HUES6 (cell line): ENCODE measurements around the gene FOXJ1.
"Not testable (repeated sequence)": the region's sequence is repeated elsewhere in the genome, so short reads cannot be mapped to it uniquely, and the experiment has no call there.

Experiments used
- H3K27ac ChIP-seq: 2 replicates; pipeline ENCODE4 v1.7.0; 2013; ENCODE audit warnings: low read depth, mild to moderate bottlenecking, low read length, inconsistent platforms
- H3K27me3 ChIP-seq: 2 replicates; pipeline ENCODE4 v1.6.1; 2013; ENCODE audit warnings: low read length; ENCODE audit not compliant: control insufficient read depth, insufficient read depth
- H3K36me3 ChIP-seq: 2 replicates; pipeline ENCODE4 v1.6.1; 2013; ENCODE audit warnings: low read length; ENCODE audit not compliant: control insufficient read depth, insufficient read depth
- H3K4me1 ChIP-seq: 2 replicates; pipeline ENCODE4 v1.6.1; 2013; ENCODE audit warnings: low read length; ENCODE audit not compliant: control insufficient read depth, insufficient read depth
- H3K4me3 ChIP-seq: 2 replicates; pipeline ENCODE4 v1.5.1; 2013; ENCODE audit warnings: low read depth, low read length
- H3K9ac ChIP-seq: one replicate; pipeline ENCODE4 v1.6.1; 2013; ENCODE audit warnings: mild to moderate bottlenecking, low read length
- H3K9me3 ChIP-seq: 2 replicates; pipeline ENCODE4 v1.6.1; 2013; ENCODE audit warnings: low read depth, low read length; ENCODE audit not compliant: control insufficient read depth, insufficient read depth

FOXJ1 gene, protein sequence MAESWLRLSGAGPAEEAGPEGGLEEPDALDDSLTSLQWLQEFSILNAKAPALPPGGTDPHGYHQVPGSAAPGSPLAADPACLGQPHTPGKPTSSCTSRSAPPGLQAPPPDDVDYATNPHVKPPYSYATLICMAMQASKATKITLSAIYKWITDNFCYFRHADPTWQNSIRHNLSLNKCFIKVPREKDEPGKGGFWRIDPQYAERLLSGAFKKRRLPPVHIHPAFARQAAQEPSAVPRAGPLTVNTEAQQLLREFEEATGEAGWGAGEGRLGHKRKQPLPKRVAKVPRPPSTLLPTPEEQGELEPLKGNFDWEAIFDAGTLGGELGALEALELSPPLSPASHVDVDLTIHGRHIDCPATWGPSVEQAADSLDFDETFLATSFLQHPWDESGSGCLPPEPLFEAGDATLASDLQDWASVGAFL

DNA sequence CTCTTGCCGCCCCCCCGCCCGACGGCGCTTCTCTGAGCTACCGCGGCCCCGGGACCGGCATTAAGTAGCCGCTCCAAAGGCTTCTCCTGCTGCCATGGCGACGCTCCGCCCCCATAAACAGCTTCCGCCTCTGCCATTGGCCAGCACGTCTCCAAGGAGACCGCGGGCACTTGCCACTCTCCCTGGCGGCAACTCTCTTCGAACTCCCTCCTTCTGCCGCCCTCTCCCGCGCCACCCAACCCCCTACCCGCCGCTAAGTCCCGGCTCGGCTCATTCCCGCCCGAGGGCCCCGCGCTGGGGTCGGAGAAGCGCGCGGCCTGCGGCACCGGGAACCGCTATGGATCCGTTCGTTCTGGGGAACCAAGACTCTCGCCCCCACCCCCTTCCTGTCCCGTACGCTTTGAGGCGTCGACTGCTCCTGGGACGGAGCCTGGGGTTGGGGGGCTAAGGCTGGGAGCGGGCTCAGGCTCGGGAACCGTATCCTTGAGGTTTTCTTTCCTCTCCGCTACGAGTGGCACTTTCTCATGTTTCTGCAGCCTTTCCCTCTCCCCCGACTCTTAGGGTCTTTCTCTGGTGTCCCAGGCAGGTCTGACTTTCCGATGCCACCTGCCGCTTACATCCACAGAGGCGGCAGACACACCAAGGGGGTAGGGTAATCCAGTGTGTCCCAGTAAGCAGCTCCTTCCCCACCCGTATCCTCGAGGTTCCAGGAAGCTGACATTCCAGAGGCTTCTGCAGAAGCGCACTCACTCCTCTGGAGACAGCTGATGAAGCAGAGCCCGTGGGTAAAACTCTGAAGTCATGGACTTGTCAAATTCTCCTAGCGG is at the start of gene FOXJ1:
TSS of gene FOXJ1 (minus strand) at position 34 of the 827 bp plus-strand sequence. CDS start 850 bp downstream, outside the sequence.
- Histone ChIP-seq H3K27ac (no peak within 1 kb of the TSS), H3K9ac (peak within 1 kb of the TSS; percentile 69), H3K4me1 (peaks cover 73% of the 10 kb centered on the region)

DNA sequence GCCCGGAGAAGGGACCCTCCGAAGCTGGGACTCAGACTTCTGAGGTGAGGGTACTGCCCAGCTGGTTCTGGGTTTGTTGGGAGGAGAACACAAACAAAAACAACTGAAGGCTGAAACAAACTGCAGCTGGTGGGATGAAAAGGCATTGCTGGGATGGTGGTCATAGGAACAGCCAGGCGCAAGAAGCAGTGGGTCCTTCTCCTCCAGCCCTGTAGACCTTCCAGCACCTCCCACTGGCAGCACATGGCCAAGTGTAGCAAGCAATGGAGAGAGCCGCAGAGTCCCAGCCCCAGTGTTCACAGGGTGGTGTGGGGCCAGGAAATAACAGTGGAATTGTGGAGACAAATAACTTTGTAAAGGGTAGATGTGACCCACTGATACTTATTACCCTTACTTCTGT is 48.7 kb upstream of the FOXJ1 start:
- H3K36me3 ChIP-seq = no peaks in the 10 kb centered on the region
- H3K27ac ChIP-seq = no peak overlapping the region
- peaks cover 19% of the 10 kb centered on the region for H3K4me1 ChIP-seq
- no peaks in the 10 kb centered on the region for H3K27me3 ChIP-seq
- no peak overlapping the region for H3K4me3 ChIP-seq
- H3K9ac ChIP-seq = no peak overlapping the region
- H3K9me3 ChIP-seq = no peaks in the 10 kb centered on the region

More for the DNA sequence above, at the start of gene FOXJ1:
- Histone ChIP-seq H3K27me3 (peaks cover 96% of the 10 kb centered on the region), H3K9me3 (no peaks in the 10 kb centered on the region), H3K4me3 (peak within 1 kb of the TSS; percentile 77), H3K36me3 (no peaks in the 10 kb centered on the region)

DNA sequence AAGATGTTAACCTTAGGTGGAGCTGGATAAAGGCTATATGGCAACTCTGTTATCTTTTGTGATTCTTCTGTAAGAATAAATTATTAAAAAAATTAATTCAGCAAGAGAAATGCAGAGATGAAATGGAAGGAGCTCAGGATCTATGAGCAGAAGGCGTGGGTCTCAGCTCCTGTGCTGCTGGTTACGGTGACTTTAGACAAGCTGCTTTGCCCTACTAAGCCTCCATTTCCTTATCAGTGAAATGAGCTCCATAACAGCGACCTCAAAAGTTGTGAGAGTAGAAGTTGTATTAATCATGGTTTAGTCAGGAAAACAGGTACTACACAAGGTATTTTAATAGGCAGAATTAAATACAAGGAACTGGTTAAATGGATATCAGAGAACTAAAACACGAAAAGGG is 48.2 kb upstream of the FOXJ1 start:
- Histone ChIP-seq H3K27me3 (no peaks in the 10 kb centered on the region), H3K9me3 (no peaks in the 10 kb centered on the region), H3K4me1 (peaks cover 19% of the 10 kb centered on the region), H3K36me3 (no peaks in the 10 kb centered on the region), H3K27ac (no peak overlapping the region), H3K9ac (no peak overlapping the region), H3K4me3 (no peak overlapping the region)

DNA sequence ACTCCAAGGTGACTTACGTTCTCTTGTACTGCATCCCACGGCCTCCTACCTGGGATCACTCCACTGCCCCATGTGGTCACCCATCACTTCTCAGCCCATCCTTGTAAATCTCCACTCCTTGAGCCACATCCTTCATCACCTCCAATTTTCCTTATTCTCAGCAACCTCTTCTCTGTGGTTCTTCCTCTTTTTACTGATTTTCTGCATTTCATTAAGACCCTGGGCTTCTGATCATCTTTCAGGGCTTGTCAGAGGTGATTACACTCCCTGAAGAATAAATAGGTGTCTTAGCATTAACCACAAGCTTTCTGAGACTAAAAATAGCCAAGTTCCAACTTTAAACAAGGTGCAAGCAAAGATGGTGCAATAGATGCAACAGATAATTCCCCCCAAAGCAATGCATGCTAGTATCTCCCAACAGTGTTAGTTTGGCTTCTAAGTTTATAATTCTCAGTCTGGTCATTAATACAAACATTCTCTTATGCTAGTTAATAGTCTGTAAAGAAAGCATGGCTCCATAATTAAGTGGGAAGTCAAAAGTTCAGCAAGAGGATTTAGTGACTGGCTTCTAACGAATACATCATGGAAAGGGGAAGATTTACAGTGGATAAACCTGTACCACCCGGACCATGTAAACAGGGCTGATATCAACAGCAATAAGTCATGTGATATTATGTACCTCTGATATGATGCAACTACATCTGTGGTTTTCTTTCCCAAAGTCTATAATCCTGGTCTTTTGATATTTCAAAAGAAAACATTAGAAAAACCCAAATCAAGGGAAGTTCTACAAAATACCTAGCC is 47.4 kb upstream of the FOXJ1 start:
- Histone ChIP-seq H3K9me3 (no peaks in the 10 kb centered on the region), H3K4me1 (peaks cover 15% of the 10 kb centered on the region), H3K36me3 (no peaks in the 10 kb centered on the region), H3K9ac (no peak overlapping the region), H3K4me3 (no peak overlapping the region), H3K27ac (no peak overlapping the region), H3K27me3 (no peaks in the 10 kb centered on the region)

DNA sequence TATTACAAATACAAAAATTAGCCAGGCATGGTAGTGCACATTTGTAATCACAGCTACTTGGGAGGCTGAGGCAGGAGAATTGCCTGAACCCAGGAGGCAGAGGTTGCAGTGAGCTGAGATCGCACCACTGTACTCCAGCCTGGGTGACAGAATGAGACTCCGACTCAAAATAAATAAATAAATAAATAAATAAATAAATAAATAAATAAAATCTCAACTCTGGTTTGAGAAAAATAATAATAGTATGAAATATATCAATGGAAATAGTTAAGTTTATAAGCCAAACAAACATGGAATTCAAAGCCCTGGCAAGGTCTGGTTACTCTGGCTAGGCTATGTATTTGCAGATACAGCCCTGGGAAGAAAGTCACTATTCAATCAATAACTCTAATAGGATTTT is 45.7 kb upstream of the FOXJ1 start:
- H3K4me1 ChIP-seq, H3K27me3 ChIP-seq, H3K4me3 ChIP-seq, H3K9ac ChIP-seq, H3K36me3 ChIP-seq, H3K27ac ChIP-seq, H3K9me3 ChIP-seq: not testable (repeated sequence)

DNA sequence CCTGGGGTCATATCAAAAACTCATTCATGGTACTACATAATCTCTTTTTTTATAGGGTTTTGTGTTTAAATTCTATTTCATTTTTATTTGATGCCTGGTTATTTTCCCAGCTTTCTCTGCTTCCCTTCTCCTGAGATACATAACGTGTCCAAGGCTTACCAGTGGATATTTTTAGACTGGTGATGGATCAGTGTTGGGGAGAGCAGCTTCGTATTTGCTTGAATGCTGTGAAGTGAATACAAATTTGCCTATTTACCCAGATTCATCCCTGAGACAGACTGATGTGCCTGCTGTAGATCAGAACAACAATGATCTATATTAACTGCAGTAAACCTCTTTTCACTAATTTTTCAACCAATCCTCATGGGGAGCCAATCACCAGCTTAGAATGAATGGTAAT is 43.2 kb upstream of the FOXJ1 start:
- H3K36me3 ChIP-seq = no peaks in the 10 kb centered on the region
- H3K9me3 ChIP-seq = no peaks in the 10 kb centered on the region
- no peak overlapping the region for H3K9ac ChIP-seq
- H3K27ac ChIP-seq = no peak overlapping the region
- no peak overlapping the region for H3K4me3 ChIP-seq
- no peaks in the 10 kb centered on the region for H3K4me1 ChIP-seq
- H3K27me3 ChIP-seq = no peaks in the 10 kb centered on the region

DNA sequence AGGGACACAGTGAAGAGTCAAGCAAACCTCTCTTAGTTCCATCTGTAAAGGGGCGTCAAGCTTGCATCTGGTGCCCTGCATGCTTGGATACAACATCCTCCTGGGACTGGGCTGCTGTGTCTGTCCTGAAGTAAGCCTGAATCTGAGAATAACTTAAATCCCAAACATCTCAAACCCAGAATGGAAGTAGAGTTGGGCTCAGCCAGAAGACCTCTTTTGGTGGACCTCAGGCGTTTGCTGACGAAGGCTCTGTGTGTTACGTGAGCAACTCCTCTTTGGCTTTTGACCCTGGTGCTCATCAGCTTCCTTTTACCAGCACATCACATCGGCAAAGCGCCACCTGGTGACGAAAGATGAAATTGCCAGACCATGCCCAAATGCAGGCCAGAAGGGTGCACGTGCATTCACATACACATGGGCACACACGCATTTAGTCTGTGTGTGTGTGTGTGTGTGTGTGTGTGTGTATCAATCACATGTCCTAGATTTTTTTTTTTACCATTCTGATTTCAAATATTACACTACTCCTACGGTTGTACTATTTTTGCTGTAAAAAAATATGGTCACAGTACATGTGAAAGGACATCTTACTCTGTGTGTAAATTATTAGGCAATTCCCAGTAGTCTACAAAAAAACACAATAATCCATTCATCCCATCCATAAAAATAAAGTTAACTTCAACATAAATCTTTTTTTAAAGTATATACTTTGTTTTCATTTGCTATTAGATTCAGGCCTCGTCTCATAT is 41.1 kb upstream of the FOXJ1 start:
- no peaks in the 10 kb centered on the region for H3K9me3 ChIP-seq
- H3K27ac ChIP-seq = no peak overlapping the region
- H3K4me3 ChIP-seq = no peak overlapping the region
- H3K36me3 ChIP-seq = no peaks in the 10 kb centered on the region
- H3K27me3 ChIP-seq = no peaks in the 10 kb centered on the region
- H3K9ac ChIP-seq = no peak overlapping the region
- H3K4me1 ChIP-seq = no peaks in the 10 kb centered on the region

DNA sequence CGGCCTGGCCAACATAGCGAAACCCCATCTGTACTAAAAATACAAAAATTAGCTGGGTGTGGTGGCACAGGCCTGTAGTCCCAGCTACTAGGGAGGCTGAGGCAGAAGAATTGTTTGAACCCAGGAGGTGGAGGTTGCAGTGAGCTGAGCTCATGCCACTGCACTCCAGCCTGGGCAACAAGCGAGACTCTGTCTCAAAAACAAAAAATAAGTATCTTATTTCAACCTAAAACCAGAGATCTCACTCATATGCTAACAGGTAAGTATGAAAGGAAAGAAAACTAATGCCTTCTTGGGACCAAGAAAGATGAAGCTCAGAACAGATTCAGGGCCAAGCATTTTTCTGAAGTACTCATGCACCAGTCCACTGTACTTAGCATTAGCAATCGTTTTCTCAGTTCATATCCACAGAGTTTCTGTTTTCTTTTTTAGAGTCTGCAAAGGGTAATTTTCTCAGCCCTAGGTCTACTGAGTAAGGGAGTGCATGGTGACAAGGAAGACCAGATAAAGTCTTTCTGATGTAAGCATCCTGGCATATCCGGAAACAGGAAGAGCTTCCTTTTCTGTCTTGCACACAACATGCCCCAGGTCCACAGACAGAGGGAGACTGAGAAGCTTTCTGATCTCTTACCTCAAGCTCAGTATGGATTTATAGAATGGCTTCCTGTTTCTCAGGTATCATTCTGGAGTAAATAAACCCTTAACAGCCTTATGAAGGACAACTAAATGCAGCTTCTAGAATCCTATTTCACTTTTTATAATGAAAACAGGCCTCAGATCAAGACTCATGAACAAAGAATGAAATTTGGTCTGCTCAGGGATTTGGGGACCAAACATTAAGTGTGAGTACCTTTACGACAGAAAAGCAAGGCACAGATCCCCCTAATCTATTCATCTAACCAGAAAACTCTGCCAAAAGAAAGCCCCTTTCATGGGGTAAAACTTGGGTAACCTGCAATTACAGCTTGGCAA is 38.7 kb upstream of the FOXJ1 start:
- no peaks in the 10 kb centered on the region for H3K4me1 ChIP-seq
- no peak overlapping the region for H3K9ac ChIP-seq
- no peak overlapping the region for H3K27ac ChIP-seq
- no peaks in the 10 kb centered on the region for H3K36me3 ChIP-seq
- H3K27me3 ChIP-seq = no peaks in the 10 kb centered on the region
- no peak overlapping the region for H3K4me3 ChIP-seq
- no peaks in the 10 kb centered on the region for H3K9me3 ChIP-seq

DNA sequence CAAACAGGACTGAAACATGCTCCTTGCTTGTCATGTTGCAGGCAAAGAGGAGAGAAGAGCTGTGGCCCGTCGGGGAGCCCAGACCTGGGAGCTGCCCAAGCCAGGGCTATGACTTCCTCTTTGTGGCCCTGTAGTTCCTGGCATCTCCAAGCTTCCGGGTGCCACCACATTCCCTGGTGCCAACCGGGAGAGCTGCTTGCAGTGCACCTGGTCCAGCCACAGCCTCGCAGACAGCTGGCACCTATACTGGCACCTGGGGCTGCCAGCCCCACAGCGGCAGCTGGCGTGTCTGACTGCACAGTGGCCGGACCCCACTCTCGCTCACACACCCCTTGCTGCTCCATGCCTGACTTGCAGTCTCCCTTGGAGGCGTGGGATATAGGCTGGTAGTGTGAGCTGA is 37.1 kb upstream of the FOXJ1 start:
- H3K27ac ChIP-seq = no peak overlapping the region
- no peak overlapping the region for H3K9ac ChIP-seq
- H3K9me3 ChIP-seq = no peaks in the 10 kb centered on the region
- H3K4me3 ChIP-seq = no peak overlapping the region
- no peaks in the 10 kb centered on the region for H3K4me1 ChIP-seq
- H3K36me3 ChIP-seq = no peaks in the 10 kb centered on the region
- no peaks in the 10 kb centered on the region for H3K27me3 ChIP-seq
